GM21737 (cell line): ENCODE results near the gene INPP5A.

ENCODE experiments used
- ATAC-seq: cut with Tn5 transposase; IDR thresholded peaks from one replicate; pipeline ENCODE4 v1.9.1; 2021; ENCODE audit warnings: mild to moderate bottlenecking, moderate library complexity; ENCODE audit not compliant: unreplicated experiment

INPP5A gene

GRCh38 chr10:132607961-132608495 lies 70.4 kb downstream of the INPP5A start:
- no peak for ATAC-seq

GRCh38 chr10:132608511-132609195 lies 71.1 kb downstream of the INPP5A start:
- no peak for ATAC-seq

GRCh38 chr10:132609211-132609610 lies 71.6 kb downstream of the INPP5A start:
- ATAC-seq: no peak

GRCh38 chr10:132610071-132610701 lies 72.6 kb downstream of the INPP5A start:
- no peak for ATAC-seq

GRCh38 chr10:132611026-132611910 lies 73.7 kb downstream of the INPP5A start:
- no peak for ATAC-seq

- ATAC-seq: no peak
Measured at GRCh38 chr10:132611986-132612385, 74.4 kb downstream of the INPP5A start.

GRCh38 chr10:132612571-132613504 lies 75.3 kb downstream of the INPP5A start:
- ATAC-seq: no peak

- ATAC-seq: no peak
Measured at GRCh38 chr10:132613566-132614348, 76.2 kb downstream of the INPP5A start.

GRCh38 chr10:132614431-132615340 lies 77.1 kb downstream of the INPP5A start:
- ATAC-seq: no peak

- no peak for ATAC-seq
Measured at GRCh38 chr10:132615341-132616169, 78.0 kb downstream of the INPP5A start.

GRCh38 chr10:132616170-132616995 lies 78.8 kb downstream of the INPP5A start:
- ATAC-seq: no peak

- no peak for ATAC-seq
Measured at GRCh38 chr10:132616996-132617736, 79.6 kb downstream of the INPP5A start.

- ATAC-seq: no peak
Measured at GRCh38 chr10:132617737-132618052, 80.1 kb downstream of the INPP5A start.

GRCh38 chr10:132618158-132618919 lies 80.8 kb downstream of the INPP5A start:
- ATAC-seq: no peak

GRCh38 chr10:132619927-132620326 lies 82.3 kb downstream of the INPP5A start:
- ATAC-seq: no peak
